Left ventricle myocardium inferior (tissue), 1 donor: ENCODE results near the gene FBXO10. TPM values are rescaled to one million over a fixed set of nuclear protein-coding genes. Genes with fewer than 3 reads are reported as not detected.

ENCODE experiments used
- DNase-seq: peaks from one replicate; pipeline ENCODE4 v3.0.0-alpha.2; 2020
- H3K27ac ChIP-seq: fragments of 200-600 bp; replicated peaks from 2 replicates; pipeline ENCODE4 v1.8.0; 2021
- H3K27me3 ChIP-seq: fragments of 200-600 bp; 2 replicates; pipeline ENCODE4 v1.8.0; 2021; ENCODE audit warnings: low read depth
- H3K36me3 ChIP-seq: fragments of 200-600 bp; 2 replicates; pipeline ENCODE4 v1.8.0; 2021
- H3K4me1 ChIP-seq: fragments of 200-600 bp; 2 replicates; pipeline ENCODE4 v1.8.0; 2021
- H3K4me3 ChIP-seq: fragments of 200-600 bp; 2 replicates; pipeline ENCODE4 v1.8.0; 2021; ENCODE audit warnings: mild to moderate bottlenecking, moderate library complexity
- H3K9me3 ChIP-seq: fragments of 200-600 bp; replicated peaks from 2 replicates; pipeline ENCODE4 v1.8.0; 2021
- CTCF ChIP-seq: fragments of 200-600 bp; IDR thresholded peaks from 2 replicates; pipeline ENCODE4 v1.8.0; 2021; ENCODE audit warnings: antibody characterized with exemption, mild to moderate bottlenecking, borderline replicate concordance
- intact Hi-C: fragments of 100-400 bp; cut with micrococcal nuclease; formaldehyde crosslinking; loops from one replicate; pipeline ENCODE4 v1.11.0; 2022
- total RNA-seq: library from RNA; stranded (reverse); fragmentation: NEBNext Ultra II Directional; extraction: Animal tissue kit (Norgen Biotek cat#: 25700); gene quantifications from one replicate; pipeline ENCODE4 v1.2.1, GENCODE V29; 2021
- donor health status: DM: no; HTN: yes; CAD: no; lungs with severe emphysema.

FBXO10 gene
- total RNA-seq, 1 donor from 2014 or later = 6.7 TPM

GRCh38 chr9:37503736-37504135 is 72.4 kb downstream of the FBXO10 start:
- intact Hi-C loops = no loop called here
- no peaks in the 10 kb centered on the region for H3K27me3 ChIP-seq
- TF ChIP-seq CTCF = no peak
- no peak overlapping the region for H3K27ac ChIP-seq
- no peaks in the 10 kb centered on the region for H3K9me3 ChIP-seq
- H3K4me3 ChIP-seq = no peak overlapping the region
- DNase-seq = no peak
- peaks cover 67% of the 10 kb centered on the region for H3K36me3 ChIP-seq
- H3K4me1 ChIP-seq = no peaks in the 10 kb centered on the region

DNA sequence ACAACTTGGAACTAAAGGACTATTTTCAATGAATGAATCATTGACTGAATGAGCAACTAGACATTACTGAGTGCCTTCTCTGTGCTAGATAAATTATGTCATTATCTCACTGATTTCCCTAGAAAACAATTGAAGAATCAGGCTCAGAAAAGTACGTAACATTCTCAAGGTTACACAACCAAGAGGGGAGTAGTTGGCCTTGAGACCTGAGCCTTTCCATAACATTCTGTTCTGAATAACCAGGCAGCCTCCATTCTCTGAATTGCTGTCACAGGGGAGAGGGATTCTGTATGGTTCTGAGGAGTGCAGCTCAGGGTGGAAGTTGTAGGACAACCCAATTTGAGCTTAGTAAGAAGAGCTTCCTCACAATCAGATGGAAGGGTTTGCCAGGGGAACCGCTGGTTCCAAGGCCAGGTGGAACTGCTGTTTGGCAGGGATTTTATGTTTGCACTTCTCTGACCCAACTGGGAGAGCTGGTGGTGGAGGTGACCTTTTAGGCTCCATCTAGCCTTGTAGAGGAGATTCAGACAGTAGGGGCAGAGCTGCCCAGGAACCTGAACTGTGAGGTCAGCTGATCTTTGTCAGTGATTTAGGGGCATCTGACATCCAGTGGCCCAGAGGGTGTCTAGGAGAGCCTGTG is 74.1 kb downstream of the FBXO10 start:
- H3K36me3 ChIP-seq = peaks cover 75% of the 10 kb centered on the region
- DNase-seq = no peak
- intact Hi-C loops = no loop called here
- no peak overlapping the region for H3K4me3 ChIP-seq
- H3K27me3 ChIP-seq = no peaks in the 10 kb centered on the region
- no peak overlapping the region for H3K27ac ChIP-seq
- no peak for TF ChIP-seq CTCF
- H3K4me1 ChIP-seq = no peaks in the 10 kb centered on the region
- H3K9me3 ChIP-seq = no peaks in the 10 kb centered on the region

DNA sequence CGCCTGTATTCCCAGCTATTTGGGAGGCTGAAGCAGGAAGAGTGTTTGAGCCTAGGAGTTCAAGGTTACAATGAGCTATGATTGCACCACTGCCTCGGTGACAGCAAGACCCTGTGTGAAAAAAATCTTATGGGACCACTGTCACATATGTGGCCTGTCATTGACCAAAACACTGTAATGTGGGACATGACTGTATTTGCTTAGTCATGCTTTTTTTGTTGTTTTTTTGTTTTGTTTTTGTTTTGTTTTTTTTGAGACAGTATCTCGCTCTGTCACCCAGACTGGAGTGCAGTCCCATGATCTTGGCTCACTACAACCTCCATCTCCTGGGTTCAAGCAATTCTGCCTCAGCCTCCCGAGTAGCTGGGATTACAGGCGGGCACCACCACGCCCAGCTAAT is 76.9 kb downstream of the FBXO10 start:
- no peaks in the 10 kb centered on the region for H3K4me1 ChIP-seq
- no peak for TF ChIP-seq CTCF
- no peaks in the 10 kb centered on the region for H3K27me3 ChIP-seq
- H3K27ac ChIP-seq = no peak overlapping the region
- intact Hi-C loops = loop anchor here (10.0 kb wide), 1 partner anchor 64 kb away; no protein-coding TSS in a partner anchor
- no peaks in the 10 kb centered on the region for H3K9me3 ChIP-seq
- H3K4me3 ChIP-seq = no peak overlapping the region
- H3K36me3 ChIP-seq = peaks cover 92% of the 10 kb centered on the region
- DNase-seq = no peak

- Histone ChIP-seq H3K36me3 (peaks cover 92% of the 10 kb centered on the region), H3K4me3 (no peak overlapping the region), H3K27me3 (no peaks in the 10 kb centered on the region), H3K4me1 (no peaks in the 10 kb centered on the region), H3K27ac (no peak overlapping the region), H3K9me3 (no peaks in the 10 kb centered on the region)
- no peak for DNase-seq
- TF ChIP-seq CTCF = no peak
- intact Hi-C loops = loop anchor here (10.0 kb wide), 1 partner anchor 64 kb away; no protein-coding TSS in a partner anchor
Observed at GRCh38 chr9:37498457-37498856, 77.7 kb downstream of the FBXO10 start.

DNA sequence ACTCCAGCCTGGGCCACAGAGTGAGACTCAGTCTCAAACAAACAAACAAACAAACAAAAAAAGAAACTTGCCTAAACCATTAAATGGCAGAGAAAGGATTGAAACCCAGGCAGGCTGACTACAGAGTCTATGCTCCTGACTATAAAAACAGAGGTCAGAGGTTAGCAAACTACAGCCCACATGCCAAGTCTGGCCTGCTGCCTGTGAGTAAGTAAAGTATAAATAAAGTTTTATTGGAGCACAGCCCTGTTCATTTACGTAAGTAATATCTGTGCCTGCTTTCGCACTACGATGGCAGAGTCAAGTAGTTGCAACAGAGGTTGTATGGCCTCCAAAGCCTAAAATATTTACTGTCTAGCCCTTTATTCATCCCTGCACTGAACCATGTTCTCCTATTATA is 78.9 kb downstream of the FBXO10 start:
- Histone ChIP-seq H3K27me3 (no peaks in the 10 kb centered on the region), H3K4me1 (no peaks in the 10 kb centered on the region), H3K4me3 (no peak overlapping the region), H3K36me3 (peaks cover 92% of the 10 kb centered on the region), H3K9me3 (no peaks in the 10 kb centered on the region), H3K27ac (no peak overlapping the region)
- intact Hi-C loops = loop anchor here (10.0 kb wide), 1 partner anchor 63 kb away; no protein-coding TSS in a partner anchor
- DNase-seq = no peak
- TF ChIP-seq CTCF = no peak
